B cell (primary cell): Measurements from ENCODE around the gene USP48.

Experiments
- CTCF ChIP-seq: fragments of 200-600 bp; IDR thresholded peaks from one replicate; pipeline ENCODE4 v1.8.0; 2022; ENCODE audit warnings: antibody characterized with exemption, mild to moderate bottlenecking
- EZH2 ChIP-seq: IDR thresholded peaks from 2 replicates; pipeline ENCODE4 v1.6.1; 2012; ENCODE audit warnings: borderline replicate concordance, low read depth, mild to moderate bottlenecking, moderate library complexity, low read length; ENCODE audit not compliant: insufficient read depth, poor library complexity, severe bottlenecking

GRCh38 chr1:21716169-21716568, 66.8 kb downstream of the USP48 start:
- no peak for TF ChIP-seq CTCF
- no peak for TF ChIP-seq EZH2
